ENCODE measurements around the gene AQP12A.
"Not testable (repeated sequence)": the region's sequence is repeated elsewhere in the genome, so short reads cannot be mapped to it uniquely, and the experiment has no call there.

The AQP12A gene

DNA sequence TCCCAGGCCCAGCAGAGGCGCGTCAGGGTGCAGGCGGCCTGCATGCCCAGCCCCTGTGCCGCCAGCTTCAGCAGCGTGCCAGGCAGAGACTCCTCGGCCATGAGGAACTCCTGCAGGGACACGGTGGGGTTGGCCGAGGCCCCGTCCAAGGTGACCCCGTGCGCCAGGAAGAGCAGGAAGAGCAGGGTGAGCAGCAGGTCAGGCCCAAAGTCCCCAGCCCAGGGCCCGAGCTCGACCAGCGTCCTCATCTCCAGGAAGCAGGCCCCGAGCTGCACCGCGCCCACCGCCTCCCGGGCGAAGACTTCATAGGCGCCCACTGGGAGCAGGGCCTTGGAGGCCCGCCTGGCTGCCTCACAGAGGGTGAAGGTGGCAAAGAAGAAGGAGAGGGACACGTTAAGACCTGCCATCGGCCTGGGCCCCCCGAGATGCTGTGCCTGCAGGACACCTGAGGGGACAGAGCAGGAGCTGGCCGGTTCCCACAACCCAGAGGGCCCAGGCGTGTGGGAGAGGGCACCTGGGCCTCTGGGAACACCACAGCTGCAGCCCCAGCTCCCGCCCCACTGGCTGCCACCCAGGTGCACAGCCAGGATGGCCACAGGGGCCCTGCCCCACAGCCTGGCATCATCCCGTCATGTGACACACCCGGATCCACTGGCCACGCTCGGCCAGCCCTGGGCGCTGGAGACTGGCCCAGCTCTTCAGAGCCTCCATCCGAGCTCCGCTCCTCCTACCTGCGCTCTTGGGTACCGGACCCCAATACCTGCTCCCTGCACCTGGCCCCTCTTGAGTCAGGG is 9.0 kb upstream of the AQP12A start, which contains the start of gene AQP12B:
AQP12B (minus strand) TSS at position 455 of the 794 bp plus-strand sequence; CDS start at position 407, 48 bp downstream.
- not testable (repeated sequence) for H3K9me3 ChIP-seq (ENCODE audit: control insufficient read depth, insufficient read depth, low read length); H3K36me3 ChIP-seq (ENCODE audit: control insufficient read depth, insufficient read depth, low read length); H3K4me1 ChIP-seq (ENCODE audit: control insufficient read depth, insufficient read depth, low read length); H3K4me3 ChIP-seq (ENCODE audit: low read depth, low read length); H3K9ac ChIP-seq (ENCODE audit: low read depth, low read length); H3K27me3 ChIP-seq (ENCODE audit: control insufficient read depth, insufficient read depth, low read length); H3K27ac ChIP-seq (ENCODE audit: low read depth, low read length)

- H3K4me1 ChIP-seq (ENCODE audit: control insufficient read depth, insufficient read depth, low read length); H3K27me3 ChIP-seq (ENCODE audit: control insufficient read depth, insufficient read depth, low read length); H3K27ac ChIP-seq (ENCODE audit: low read depth, low read length); H3K9me3 ChIP-seq (ENCODE audit: control insufficient read depth, insufficient read depth, low read length); H3K36me3 ChIP-seq (ENCODE audit: control insufficient read depth, insufficient read depth, low read length); H3K9ac ChIP-seq (ENCODE audit: low read depth, low read length); H3K4me3 ChIP-seq (ENCODE audit: low read depth, low read length): not testable (repeated sequence)
Observed at GRCh38 chr2:240683329-240683979, 8.2 kb upstream of the AQP12A start.

DNA sequence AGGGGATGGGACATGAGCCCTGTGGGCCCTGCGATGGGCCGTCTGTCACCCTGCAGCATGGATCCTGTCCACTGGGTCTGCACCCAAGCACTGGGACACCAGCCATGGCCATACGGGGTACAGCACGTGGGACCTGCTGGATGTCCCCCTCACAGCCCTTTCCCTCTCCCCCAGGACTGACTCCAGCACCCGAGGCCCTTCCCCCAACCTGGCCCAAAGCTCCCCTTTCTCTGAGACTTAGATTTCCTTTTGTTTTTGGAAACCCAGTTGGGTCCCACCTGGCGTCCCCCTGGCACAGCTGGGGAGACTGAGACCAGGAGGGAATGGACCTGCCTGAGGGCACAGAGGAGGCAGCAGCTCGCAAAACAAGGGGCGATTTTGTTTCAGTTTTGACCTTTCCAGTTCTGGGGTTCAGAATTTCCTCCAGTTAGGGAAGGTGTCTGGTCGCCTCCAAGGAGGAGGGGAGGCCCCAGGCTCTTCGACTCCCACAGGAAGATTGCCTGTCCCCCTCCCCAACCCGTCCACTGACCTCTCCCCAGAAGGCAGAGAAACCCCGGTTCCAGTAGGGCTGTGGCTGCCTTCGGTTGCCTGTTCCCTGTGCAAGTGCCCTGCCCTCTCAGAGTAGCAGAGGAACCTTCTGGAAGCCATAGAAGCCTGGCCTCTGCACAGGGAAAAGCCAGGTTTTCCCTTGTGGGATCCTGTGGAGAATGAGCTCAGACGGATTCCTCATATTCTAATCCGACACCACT is 7.5 kb upstream of the AQP12A start:
- H3K9ac ChIP-seq (ENCODE audit: low read depth, low read length); H3K36me3 ChIP-seq (ENCODE audit: control insufficient read depth, insufficient read depth, low read length); H3K4me3 ChIP-seq (ENCODE audit: low read depth, low read length); H3K27me3 ChIP-seq (ENCODE audit: control insufficient read depth, insufficient read depth, low read length); H3K4me1 ChIP-seq (ENCODE audit: control insufficient read depth, insufficient read depth, low read length); H3K9me3 ChIP-seq (ENCODE audit: control insufficient read depth, insufficient read depth, low read length); H3K27ac ChIP-seq (ENCODE audit: low read depth, low read length): not testable (repeated sequence)

GRCh38 chr2:240685771-240686371 is 5.8 kb upstream of the AQP12A start:
- H3K4me3 ChIP-seq (ENCODE audit: low read depth, low read length) = no peak overlapping the region

GRCh38 chr2:240686460-240686859 is 5.2 kb upstream of the AQP12A start:
- Histone ChIP-seq H3K4me3 (ENCODE audit: low read depth, low read length) (no peak overlapping the region), H3K9ac (ENCODE audit: low read depth, low read length) (no peak overlapping the region), H3K9me3 (ENCODE audit: control insufficient read depth, insufficient read depth, low read length) (no peaks in the 10 kb centered on the region), H3K4me1 (ENCODE audit: control insufficient read depth, insufficient read depth, low read length) (no peaks in the 10 kb centered on the region), H3K36me3 (ENCODE audit: control insufficient read depth, insufficient read depth, low read length) (no peaks in the 10 kb centered on the region), H3K27ac (ENCODE audit: low read depth, low read length) (no peak overlapping the region), H3K27me3 (ENCODE audit: control insufficient read depth, insufficient read depth, low read length) (no peaks in the 10 kb centered on the region)

More at GRCh38 chr2:240685771-240686371, 5.8 kb upstream of the AQP12A start:
- H3K27ac ChIP-seq (ENCODE audit: low read depth, low read length) = no peak overlapping the region
- no peaks in the 10 kb centered on the region for H3K36me3 ChIP-seq (ENCODE audit: control insufficient read depth, insufficient read depth, low read length)
- H3K9ac ChIP-seq (ENCODE audit: low read depth, low read length) = no peak overlapping the region
- no peaks in the 10 kb centered on the region for H3K9me3 ChIP-seq (ENCODE audit: control insufficient read depth, insufficient read depth, low read length)
- H3K27me3 ChIP-seq (ENCODE audit: control insufficient read depth, insufficient read depth, low read length) = no peaks in the 10 kb centered on the region
- H3K4me1 ChIP-seq (ENCODE audit: control insufficient read depth, insufficient read depth, low read length) = no peaks in the 10 kb centered on the region

GRCh38 chr2:240687045-240687740 is 4.5 kb upstream of the AQP12A start:
- Histone ChIP-seq H3K27me3 (ENCODE audit: control insufficient read depth, insufficient read depth, low read length) (no peaks in the 10 kb centered on the region), H3K9ac (ENCODE audit: low read depth, low read length) (no peak overlapping the region), H3K9me3 (ENCODE audit: control insufficient read depth, insufficient read depth, low read length) (no peaks in the 10 kb centered on the region), H3K27ac (ENCODE audit: low read depth, low read length) (no peak overlapping the region), H3K4me3 (ENCODE audit: low read depth, low read length) (no peak overlapping the region), H3K4me1 (ENCODE audit: control insufficient read depth, insufficient read depth, low read length) (no peaks in the 10 kb centered on the region), H3K36me3 (ENCODE audit: control insufficient read depth, insufficient read depth, low read length) (no peaks in the 10 kb centered on the region)

GRCh38 chr2:240687741-240688552 is 3.7 kb upstream of the AQP12A start:
- Histone ChIP-seq H3K4me1 (ENCODE audit: control insufficient read depth, insufficient read depth, low read length) (no peaks in the 10 kb centered on the region), H3K27me3 (ENCODE audit: control insufficient read depth, insufficient read depth, low read length) (no peaks in the 10 kb centered on the region), H3K4me3 (ENCODE audit: low read depth, low read length) (no peak overlapping the region), H3K9ac (ENCODE audit: low read depth, low read length) (no peak overlapping the region), H3K27ac (ENCODE audit: low read depth, low read length) (no peak overlapping the region), H3K36me3 (ENCODE audit: control insufficient read depth, insufficient read depth, low read length) (no peaks in the 10 kb centered on the region), H3K9me3 (ENCODE audit: control insufficient read depth, insufficient read depth, low read length) (no peaks in the 10 kb centered on the region)

GRCh38 chr2:240688553-240688919 is 3.1 kb upstream of the AQP12A start:
- Histone ChIP-seq H3K27ac (ENCODE audit: low read depth, low read length) (no peak overlapping the region), H3K4me3 (ENCODE audit: low read depth, low read length) (no peak overlapping the region), H3K9ac (ENCODE audit: low read depth, low read length) (no peak overlapping the region), H3K9me3 (ENCODE audit: control insufficient read depth, insufficient read depth, low read length) (no peaks in the 10 kb centered on the region), H3K27me3 (ENCODE audit: control insufficient read depth, insufficient read depth, low read length) (no peaks in the 10 kb centered on the region), H3K4me1 (ENCODE audit: control insufficient read depth, insufficient read depth, low read length) (no peaks in the 10 kb centered on the region), H3K36me3 (ENCODE audit: control insufficient read depth, insufficient read depth, low read length) (no peaks in the 10 kb centered on the region)

GRCh38 chr2:240689975-240690374 is 1.7 kb upstream of the AQP12A start:
- Histone ChIP-seq H3K4me3 (ENCODE audit: low read depth, low read length) (no peak overlapping the region), H3K9ac (ENCODE audit: low read depth, low read length) (no peak overlapping the region), H3K4me1 (ENCODE audit: control insufficient read depth, insufficient read depth, low read length) (no peaks in the 10 kb centered on the region), H3K27me3 (ENCODE audit: control insufficient read depth, insufficient read depth, low read length) (no peaks in the 10 kb centered on the region), H3K9me3 (ENCODE audit: control insufficient read depth, insufficient read depth, low read length) (no peaks in the 10 kb centered on the region), H3K27ac (ENCODE audit: low read depth, low read length) (no peak overlapping the region), H3K36me3 (ENCODE audit: control insufficient read depth, insufficient read depth, low read length) (no peaks in the 10 kb centered on the region)
